H7 (cell line): Measurements from ENCODE around the gene SP6. TPM values are rescaled to one million over a fixed set of nuclear protein-coding genes. Genes with fewer than 3 reads are reported as not detected.
A peak's percentile ranks its signal among the peaks of the same experiment; 100 is the strongest.

Experiments
- DNase-seq: peaks from one replicate; pipeline ENCODE4 v3.0.0; 2012
- H3K27me3 ChIP-seq: 2 replicates; pipeline ENCODE4 v1.6.0; 2011; ENCODE audit warnings: mild to moderate bottlenecking, low read length; ENCODE audit not compliant: control insufficient read depth, insufficient read depth
- H3K36me3 ChIP-seq: replicated peaks from 2 replicates; pipeline ENCODE4 v1.5.1; 2011; ENCODE audit warnings: low read length; ENCODE audit not compliant: control insufficient read depth, insufficient read depth
- H3K4me3 ChIP-seq: 2 replicates; pipeline ENCODE4 v1.5.1; 2011; ENCODE audit warnings: low read depth, mild to moderate bottlenecking, control low read depth, low read length, moderate library complexity; ENCODE audit not compliant: insufficient read depth
- total RNA-seq: library from RNA; depleted of rRNA; stranded (reverse); fragments of >200 nt; shearing (Covaris generic); gene quantifications from 2 replicates; pipeline ENCODE4 v1.2.3, GENCODE V29; 2014

The SP6 gene
- total RNA-seq, 1 experiment from 2014 or later = 0.10 TPM

DNA sequence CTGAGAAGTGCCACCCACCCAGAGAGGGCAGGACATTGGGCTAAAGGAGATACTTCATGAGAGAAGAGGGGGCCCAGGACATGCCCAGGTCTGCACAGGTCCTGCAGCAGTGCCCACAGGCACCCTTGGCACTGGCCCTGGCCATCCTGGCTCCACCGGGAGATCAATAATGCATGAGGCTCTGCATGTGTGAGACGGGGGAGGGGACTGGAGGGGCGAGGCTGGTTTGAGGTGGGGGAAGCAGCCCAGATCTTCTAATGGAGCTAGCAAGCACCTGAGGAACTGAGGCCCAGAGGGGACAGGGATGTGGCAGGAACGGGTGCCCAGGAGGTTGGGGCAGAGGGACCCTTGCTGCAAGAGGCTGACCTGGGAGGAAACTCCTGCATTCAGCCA, 29.9 kb downstream of the SP6 start:
- Histone ChIP-seq H3K27me3 (no peaks in the 10 kb centered on the region), H3K4me3 (peak overlapping the region; percentile 67), H3K36me3 (peaks cover 9% of the 10 kb centered on the region)
- DNase-seq = peak; percentile 66

DNA sequence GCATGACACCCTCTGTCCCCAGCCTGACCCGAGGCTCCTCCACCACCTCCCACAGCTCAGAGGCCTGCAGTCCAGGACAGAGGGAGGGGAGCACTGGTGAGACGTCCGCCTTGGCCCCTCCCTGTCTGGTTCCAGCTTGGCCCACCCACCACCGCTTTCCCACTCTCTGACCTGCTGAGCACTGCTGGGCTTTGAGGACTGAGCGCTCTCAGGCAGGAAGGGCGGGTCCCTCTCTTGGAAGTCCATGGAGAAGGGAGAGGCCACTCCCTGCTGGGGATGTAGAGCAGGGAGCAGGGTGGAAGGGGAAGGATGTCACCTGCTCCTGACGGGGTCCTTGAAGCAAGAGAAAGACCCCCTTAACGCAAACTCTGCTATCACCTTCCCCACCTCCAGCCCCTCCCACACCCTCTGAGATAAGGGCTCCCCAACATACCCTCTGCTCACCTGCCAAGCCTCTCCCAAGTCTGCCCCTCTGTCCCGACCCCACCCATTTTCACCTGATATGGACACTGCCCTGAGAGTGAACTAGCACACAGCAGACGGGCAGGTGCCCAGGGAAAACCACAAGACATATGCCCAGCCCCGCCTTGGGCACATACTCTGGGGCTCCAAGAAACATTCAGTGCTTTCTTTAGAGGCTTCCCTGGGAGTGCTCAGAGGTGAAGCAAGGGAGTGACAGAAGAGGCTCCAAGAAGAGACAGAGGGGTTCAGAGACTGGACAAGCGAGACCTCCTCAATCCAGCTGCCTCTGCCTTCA, 30.8 kb downstream of the SP6 start:
- no peak for DNase-seq
- Histone ChIP-seq H3K27me3 (no peaks in the 10 kb centered on the region), H3K4me3 (no peak overlapping the region), H3K36me3 (peaks cover 10% of the 10 kb centered on the region)

DNA sequence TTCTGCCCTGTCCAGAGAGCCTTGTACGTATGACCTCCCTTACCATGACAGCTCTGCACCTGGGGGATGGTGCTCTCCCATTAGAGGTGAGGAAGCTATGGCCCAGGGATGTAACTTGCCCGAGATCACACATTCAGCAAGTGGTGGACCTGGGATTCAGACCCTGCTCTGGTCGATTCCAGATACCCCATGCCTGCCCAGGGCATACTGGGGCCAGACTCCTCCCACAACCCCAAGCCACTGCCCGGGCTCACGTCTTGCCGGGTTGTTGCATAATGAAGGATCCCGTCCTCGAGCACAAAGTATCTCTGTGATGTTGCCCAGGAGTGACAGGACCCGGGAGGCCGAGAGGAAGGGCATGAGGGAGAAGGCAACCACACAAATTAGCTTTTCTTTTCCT, 31.5 kb downstream of the SP6 start:
- DNase-seq = no peak
- Histone ChIP-seq H3K4me3 (no peak overlapping the region), H3K36me3 (peaks cover 10% of the 10 kb centered on the region)

DNA sequence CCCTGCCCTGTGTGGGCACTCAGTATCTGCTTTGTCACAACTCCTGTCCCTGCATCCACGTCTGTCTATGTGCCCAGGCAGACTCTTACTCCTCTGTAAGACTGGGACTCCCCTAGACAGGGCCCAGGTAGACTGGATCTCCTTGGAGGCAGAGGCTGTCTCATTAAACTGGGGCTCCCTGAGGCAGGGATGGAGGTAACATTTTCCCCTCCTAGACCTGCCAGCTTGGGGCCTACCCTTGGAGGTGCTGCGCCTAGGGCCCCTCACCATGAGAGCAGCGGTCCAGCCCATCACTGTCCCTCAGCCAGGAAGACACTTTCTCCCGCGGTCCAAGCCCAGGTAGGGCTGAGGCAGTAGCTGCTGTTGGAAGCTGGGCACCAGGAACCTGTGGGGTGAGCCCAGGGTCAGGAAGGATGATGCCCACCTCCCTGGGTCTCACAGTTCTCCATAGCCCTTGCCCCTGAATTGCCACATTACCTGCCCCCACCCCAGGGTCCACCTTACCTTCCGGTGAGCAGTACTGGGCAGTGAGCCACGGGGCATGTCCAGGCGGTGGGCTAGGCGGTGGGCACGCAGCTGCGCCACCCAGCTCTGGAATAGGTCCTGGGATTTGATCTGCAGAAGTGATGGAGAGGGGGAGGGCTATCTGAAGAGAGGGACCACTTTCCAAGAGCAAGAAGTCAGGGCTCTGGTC, 32.8 kb downstream of the SP6 start:
- no peaks in the 10 kb centered on the region for H3K27me3 ChIP-seq
- H3K4me3 ChIP-seq = no peak overlapping the region
- H3K36me3 ChIP-seq = peaks cover 2% of the 10 kb centered on the region
- no peak for DNase-seq

More for the DNA sequence above, 31.5 kb downstream of the SP6 start:
- no peaks in the 10 kb centered on the region for H3K27me3 ChIP-seq

DNA sequence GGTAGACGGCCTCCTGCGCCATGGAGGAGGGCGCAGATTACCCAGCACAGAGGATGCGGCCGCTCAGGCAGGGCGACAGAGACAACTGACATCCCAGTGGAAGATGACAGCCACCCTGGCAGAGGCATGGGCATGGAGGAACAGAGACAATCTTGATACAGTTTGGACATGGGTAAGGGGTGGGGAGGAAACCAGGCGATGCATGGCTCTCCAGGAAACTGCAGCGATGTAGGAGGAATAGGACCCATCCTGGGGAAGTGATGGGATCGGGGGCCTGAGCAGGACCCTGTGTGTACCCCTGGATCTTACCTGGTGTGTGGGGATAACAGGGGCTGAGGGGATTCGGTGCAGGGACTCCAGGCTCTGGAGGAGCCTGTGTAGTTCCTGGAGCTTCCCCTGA, 34.0 kb downstream of the SP6 start:
- Histone ChIP-seq H3K36me3 (peaks cover 2% of the 10 kb centered on the region), H3K27me3 (no peaks in the 10 kb centered on the region), H3K4me3 (no peak overlapping the region)
- DNase-seq = no peak

DNA sequence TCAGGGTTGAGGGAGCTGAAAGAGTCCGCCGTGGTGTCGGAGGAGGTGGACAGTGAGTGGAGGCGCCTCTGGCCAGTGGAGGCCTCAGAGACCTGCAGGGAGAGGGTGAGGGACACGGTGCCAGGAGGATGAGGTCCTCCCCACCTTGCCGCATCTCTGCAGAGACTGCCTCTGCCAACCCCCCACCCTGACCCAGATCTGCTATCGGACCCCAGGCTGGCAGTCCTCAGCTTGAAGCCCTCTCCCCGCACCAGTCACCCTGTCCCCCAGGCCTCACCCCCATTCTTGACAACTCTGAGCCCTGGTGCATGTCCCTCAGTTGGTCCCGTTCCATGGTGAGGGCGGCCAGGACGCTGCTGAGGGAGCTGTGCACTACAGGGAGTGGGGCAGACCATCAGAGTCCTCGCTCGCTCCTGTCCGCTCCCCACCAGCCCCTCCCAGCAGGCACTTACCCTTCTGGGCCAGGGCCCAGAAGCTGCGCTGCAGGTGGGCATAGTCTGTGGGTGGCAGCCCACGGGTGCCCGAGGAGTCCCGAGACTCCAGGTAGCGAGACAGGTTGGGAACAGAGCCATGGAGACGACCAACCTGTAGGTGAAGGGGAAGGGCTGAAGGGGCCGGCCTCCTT, 34.7 kb downstream of the SP6 start:
- Histone ChIP-seq H3K36me3 (peaks cover 2% of the 10 kb centered on the region), H3K27me3 (no peaks in the 10 kb centered on the region), H3K4me3 (no peak overlapping the region)
- no peak for DNase-seq

DNA sequence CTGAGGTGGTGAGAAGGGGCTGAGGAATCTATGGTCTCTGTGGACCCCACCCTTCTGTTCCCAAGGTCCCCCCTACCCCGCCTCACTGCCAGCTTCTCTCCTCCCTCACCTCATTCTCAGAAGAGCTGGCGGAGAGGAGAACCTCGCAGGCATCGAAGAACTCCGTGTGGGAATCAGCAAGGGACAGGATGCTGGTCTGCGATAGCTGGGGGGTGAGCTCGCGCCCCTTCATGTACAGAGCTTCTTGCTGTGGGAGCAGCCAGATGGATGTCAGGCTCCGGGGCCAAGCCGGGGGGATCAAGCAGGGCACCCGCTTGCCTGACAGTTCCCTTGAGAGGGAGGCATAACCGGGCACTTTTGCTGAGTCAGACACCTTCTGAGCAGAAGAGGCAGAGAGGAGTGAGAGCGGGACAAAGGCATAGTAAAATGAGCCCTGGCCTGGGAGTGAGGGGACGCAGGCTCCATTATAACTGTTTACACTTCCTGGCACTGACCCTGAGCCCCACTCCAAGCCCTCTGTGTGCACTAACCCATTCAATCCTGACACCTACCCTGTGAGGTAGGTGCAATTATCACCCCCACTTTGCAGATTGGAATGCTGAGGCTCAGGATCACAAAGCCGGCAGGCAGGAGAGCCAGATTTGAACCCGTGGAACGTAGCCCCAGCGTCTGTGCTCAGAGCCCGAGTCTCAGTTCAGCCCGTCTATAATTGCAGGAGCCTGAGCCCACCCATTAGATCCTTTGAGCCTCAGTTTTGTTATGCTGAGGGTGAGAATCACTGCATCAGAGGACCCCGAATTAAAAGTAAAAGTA, 35.7 kb downstream of the SP6 start:
- DNase-seq = no peak
- no peak overlapping the region for H3K4me3 ChIP-seq

DNA sequence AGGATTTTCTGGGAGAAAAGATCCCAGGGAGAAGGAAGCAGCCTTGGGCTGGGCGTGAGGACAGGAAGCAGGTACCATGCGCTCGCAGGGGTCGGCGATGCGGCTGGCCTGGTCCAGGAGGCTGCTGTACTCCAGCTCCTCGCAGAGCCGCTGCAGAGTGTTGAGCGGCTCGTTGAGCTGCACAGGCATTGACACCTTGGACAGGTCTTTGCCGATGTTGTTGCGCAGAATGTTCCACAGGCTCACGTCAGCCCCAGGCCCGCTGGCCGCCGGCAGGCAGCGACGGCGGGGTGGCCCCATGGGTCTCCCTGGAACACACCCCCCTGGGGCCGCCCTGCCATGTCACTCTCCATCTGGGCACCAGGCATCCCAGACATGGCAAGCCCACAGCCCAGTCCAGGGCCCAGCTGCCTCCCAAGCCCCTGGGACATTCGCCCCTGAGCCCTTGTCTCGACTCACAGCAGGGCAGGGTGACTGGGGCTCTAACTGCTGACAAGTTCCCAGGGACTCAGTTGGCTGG, 37.4 kb downstream of the SP6 start:
- H3K36me3 ChIP-seq = peaks cover 2% of the 10 kb centered on the region
- DNase-seq = no peak
- no peaks in the 10 kb centered on the region for H3K27me3 ChIP-seq
- H3K4me3 ChIP-seq = no peak overlapping the region

More for the DNA sequence above, 35.7 kb downstream of the SP6 start:
- Histone ChIP-seq H3K27me3 (no peaks in the 10 kb centered on the region), H3K36me3 (peaks cover 2% of the 10 kb centered on the region)

DNA sequence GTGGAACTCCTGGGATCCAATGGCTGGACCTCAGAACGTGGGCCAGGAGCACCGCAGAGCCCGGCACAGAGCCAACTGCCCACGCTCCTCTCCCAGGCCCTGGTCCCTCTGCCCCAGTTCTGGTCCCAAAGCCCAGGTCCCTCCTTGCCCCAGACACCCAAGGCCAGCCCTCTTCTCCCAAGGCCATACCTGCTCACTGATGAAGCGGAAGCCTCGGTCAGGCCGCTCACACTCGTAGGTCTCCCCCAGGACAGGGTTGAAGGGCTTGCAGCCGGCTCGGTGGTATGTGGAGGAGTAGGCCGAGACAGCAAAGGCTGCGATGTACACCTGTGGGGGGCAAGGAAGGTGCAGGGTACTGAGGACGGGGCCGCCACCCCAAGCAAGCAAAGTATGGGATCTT, 37.9 kb downstream of the SP6 start:
- H3K27me3 ChIP-seq = no peaks in the 10 kb centered on the region
- DNase-seq = peak; percentile 25
- peaks cover 2% of the 10 kb centered on the region for H3K36me3 ChIP-seq
- H3K4me3 ChIP-seq = no peak overlapping the region

DNA sequence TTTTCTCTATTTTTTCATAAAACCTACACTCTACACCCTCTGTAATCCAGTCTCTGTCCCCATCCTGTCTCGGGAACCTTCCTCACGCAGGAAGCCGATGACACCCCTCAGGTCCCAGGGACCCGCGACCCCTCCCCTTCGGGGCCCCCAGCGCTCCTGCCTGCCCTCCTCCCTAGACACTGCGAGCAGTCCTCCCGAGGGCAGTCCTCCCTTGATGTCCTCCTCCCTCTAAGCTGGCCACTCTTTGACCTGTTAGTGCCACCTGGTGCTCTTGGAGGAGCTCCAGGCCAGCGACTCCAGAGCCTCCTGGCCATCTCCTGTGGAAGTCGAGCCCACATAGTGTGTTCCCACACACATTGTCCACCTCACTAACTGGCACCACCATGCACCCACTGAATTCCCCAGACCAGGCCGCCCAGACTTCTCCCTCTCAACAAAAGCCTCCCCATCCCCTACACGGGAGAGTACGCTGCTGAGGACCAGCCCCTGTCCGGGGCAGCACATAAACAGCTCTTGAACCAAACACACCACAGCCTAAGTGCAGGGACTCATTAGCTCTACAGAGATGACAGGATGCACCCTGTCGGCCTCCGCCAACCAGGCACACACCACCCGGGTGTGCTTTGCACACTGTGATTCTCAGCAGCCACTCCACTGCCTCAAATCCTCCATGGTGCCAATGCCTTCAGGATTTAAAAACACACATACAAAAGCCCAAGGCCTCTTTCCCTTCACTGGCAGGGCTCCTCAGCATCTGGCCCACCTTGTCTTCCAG, 38.6 kb downstream of the SP6 start:
- H3K4me3 ChIP-seq = no peak overlapping the region

DNA sequence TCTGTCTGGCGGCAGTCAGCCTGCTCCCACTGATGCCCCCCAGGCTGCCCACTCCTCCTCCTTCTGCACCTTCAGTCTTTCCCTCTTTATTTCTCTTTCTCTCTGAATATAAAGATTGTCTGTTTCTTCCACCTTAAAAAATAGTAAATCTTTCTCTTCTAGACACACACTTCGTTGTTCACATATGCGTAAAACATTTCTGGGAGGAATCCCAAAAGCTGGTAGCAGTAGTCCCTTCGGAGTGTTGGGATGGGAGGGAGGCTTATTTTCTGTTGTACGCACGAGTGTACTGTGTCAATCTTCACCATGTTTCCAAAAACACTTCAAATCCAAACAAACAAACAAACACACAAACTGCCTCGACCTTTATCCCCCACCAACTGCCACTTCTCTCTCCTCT, 39.3 kb downstream of the SP6 start:
- DNase-seq = peak; percentile 9
- no peak overlapping the region for H3K4me3 ChIP-seq
- H3K36me3 ChIP-seq = peaks cover 2% of the 10 kb centered on the region
- H3K27me3 ChIP-seq = no peaks in the 10 kb centered on the region

More for the DNA sequence above, 38.6 kb downstream of the SP6 start:
- Histone ChIP-seq H3K27me3 (no peaks in the 10 kb centered on the region), H3K36me3 (peaks cover 2% of the 10 kb centered on the region)
- DNase-seq = peak; percentile 41

DNA sequence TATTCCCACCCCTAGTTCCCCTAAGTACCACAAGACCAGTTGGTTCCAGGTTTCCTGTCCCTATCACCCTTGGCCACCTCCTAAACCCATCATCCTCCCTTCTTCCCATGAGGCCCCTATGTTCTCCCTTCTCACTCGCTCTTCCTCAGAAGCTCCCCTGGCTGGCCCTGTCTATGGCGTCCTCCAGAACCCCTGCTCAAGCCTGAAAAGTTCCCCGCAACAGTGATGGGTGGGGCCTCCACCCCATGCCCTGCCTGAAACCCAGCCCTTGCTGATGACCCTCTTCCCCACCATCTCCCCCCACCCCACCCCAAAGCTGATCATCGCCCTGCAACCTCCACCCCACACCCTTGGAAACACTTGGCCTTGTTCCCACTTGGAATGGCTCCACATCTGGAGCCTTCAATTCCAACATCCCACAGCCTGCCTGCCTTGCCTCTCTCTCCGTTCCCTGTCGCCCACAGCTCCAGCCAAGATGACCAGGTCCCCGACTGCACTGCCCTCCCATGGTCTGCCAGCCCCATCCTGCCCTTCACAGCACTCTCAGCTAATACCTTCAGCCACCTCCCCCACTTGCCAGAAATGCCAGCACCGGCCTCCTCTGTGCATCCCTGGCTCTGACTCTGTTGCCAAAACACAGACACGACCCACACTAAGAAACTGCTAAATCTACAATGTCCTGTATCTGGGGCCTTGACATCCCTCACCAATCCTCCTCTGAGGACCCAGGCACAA, 39.9 kb downstream of the SP6 start:
- no peaks in the 10 kb centered on the region for H3K27me3 ChIP-seq
- peaks cover 2% of the 10 kb centered on the region for H3K36me3 ChIP-seq
- DNase-seq = peak; percentile 17
- H3K4me3 ChIP-seq = no peak overlapping the region

DNA sequence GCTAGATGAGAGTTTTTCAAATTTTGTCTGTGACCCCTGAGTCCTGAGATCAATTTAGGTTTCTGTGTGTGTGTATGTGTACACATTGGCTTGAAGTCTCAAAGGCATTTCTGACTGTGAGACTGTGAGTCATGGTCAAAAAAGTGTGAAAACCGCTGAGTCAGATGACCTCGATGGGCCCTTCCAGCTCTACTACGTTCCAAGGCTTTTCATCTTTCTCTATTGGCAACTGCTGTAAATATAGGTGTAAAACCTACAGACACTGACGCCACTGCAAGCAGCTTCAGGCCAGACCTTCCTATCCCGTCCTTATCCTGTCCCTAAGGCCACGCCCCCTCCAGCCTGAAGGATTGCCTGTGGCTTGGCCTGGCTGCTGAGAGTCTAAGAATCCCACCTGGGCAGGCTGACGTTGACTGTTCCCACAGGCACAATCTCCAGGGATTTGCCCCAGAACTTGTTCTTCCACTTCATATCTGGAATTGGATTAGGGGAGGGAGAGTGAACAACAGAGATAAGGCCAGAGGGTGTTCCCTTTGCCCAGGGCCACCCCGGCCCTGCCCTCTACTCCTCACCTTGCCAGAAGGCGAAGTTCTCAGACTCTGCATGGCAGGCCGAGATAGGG, 40.7 kb downstream of the SP6 start:
- DNase-seq = peak; percentile 84
- peaks cover 1% of the 10 kb centered on the region for H3K36me3 ChIP-seq
- H3K4me3 ChIP-seq = no peak overlapping the region
- no peaks in the 10 kb centered on the region for H3K27me3 ChIP-seq
